Skin of body (tissue), 2 donors: ENCODE results near the gene ADCYAP1. TPM values are rescaled to one million over a fixed set of nuclear protein-coding genes. Genes with fewer than 3 reads are reported as not detected.
"Not testable (repeated sequence)": the region's sequence is repeated elsewhere in the genome, so short reads cannot be mapped to it uniquely, and the experiment has no call there.

Experiments
- DNase-seq: peaks from one replicate; lab custom pipeline; 2025; lab: John Stamatoyannopoulos, UW
- total RNA-seq: library from RNA; depleted of rRNA; stranded (reverse); fragments of >200 nt; gene quantifications from one replicate; pipeline ENCODE4 v1.2.3, GENCODE V29; 2014

ADCYAP1 gene
- total RNA-seq, result 3.4 TPM

DNA sequence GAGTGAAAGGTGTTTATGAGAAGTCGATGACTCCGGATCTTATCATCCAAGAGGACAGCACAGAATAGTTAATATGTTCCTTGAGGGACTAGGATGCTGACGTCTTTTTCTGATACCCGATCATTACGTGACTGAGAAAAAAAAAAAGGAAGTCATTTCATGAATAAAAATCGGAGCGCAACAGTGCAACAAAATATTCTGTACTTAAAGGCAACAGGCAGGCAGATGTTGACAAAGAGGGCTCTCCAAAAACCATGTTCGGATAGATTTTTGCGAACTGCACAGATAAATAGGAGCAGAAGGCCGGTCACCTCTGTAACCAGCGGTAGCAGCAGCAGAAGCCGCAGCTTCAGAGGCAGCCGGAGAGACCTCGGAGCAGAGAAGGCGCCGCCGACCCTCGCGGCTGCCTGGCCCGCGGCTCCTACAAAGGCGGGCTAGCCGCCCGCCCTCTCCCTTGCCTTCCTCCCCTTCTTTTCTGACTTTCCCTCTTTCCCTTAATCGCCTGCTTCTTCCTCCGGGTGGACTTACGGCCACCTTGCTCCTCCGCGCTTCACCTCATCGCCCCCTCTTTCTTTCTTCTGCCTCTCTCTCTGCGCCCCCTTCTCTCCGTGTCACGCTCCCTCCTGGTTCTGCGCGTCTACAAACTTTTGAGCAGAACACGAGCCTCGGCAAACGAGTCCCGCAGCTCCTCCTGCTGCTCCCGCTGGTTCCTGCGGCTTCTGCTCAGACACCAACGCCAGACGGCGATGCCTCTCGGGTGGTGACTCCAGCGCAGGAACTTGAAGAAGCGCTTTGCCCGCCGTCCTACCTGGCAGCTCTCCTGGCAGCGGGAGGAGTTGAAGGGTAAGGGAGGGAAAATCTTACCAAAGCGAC, at the start of gene ADCYAP1:
Gene ADCYAP1, plus strand, starts transcription at position 654 of the 873 bp plus-strand sequence. CDS start 516 bp downstream, outside the sequence.
- no peak for DNase-seq

DNA sequence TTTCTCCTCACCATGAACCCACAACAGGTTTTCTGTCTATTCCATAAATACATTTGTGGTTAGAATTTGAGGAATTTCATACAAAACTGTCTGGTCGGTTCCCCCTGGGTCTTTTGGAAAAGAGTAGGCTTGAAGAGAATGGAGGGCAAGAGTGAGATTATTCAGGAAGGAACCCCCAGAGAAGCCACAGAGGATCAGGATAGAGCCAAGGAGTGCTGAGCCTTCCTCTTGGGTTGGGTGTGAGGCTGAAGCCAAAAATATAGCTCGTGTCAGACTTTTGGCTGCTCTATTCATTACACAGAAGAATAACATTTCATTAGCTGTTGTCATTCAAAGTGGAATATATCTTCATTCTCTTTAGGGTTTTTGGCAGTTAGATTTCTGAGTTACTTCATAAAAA, 46.7 kb upstream of the ADCYAP1 start:
- peak; percentile 41 for DNase-seq

DNA sequence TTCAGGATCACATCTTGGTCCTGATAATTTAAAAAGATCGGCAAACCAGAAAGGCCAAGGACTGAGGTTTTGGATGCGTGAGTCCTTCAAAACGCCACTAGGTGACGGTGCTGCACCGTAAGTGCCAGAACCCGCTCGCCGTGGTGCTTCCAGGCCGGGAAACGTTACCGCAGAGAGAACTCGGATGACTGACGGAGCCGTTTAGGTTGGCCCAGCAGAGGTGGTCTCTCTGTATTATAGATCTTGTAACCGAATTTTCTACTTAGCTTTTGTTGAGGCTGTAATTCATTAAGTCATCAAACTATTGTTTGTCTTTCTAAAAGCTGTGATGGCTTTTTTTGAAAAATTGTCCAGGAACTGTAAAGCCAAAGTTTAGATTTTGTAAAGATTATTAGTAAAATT, 39.8 kb upstream of the ADCYAP1 start:
- DNase-seq, result peak; percentile 43

DNA sequence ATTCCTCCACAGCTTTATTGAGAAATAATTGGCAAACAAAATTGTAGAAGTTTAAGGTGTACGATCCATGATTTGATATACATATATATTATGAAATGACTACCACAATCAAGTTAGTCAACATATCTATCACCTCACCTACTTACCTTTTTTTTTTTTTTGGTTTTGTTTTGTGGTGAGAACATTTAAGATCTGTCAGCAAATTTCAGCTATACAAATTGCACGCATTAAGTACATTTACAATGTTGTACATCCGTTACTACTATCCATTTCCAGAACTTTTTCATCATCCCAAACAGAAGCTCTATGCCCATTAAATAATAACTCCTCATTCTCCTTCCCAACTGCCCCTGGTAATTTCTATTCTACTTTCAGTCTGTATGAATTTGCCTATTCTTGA, 37.4 kb upstream of the ADCYAP1 start:
- DNase-seq, result no peak

DNA sequence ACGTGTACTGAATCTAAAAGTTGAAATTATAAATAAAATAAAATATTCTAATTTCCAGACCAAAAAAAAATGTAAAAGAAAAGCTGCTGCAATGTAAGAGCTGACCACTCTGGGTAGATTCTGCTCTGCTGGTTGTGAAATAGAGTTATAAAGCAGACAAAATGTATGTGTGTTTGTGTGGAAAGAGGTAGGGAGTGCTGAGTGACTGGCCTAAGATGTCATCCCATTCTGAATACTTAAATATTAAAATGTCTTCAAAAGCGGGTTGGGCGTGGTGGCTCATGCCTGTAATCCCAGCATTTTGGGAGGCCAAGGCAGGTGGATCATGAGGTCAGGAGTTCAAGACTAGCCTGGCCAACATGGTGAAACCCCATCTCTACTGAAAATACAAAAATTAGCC, 31.2 kb upstream of the ADCYAP1 start:
- not testable (repeated sequence) for DNase-seq

DNA sequence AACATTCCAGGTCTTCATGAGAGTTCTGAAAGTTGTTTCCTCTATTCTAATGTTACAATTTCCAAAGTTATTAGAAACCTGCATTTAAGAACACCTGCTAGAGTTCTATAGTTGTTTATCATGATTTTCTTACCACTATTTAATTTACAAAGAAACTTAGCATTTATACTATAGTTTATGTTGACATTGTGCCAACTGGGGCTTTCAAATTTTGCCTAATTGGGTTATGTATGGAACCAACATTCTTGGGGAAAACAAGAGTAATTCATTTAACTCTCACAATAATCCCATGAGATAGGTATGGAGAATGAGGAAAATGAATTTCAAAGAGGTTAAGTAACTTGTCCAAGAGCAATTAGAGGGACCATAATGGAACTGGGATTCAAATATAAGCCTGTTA, 28.8 kb upstream of the ADCYAP1 start:
- DNase-seq, result no peak

DNA sequence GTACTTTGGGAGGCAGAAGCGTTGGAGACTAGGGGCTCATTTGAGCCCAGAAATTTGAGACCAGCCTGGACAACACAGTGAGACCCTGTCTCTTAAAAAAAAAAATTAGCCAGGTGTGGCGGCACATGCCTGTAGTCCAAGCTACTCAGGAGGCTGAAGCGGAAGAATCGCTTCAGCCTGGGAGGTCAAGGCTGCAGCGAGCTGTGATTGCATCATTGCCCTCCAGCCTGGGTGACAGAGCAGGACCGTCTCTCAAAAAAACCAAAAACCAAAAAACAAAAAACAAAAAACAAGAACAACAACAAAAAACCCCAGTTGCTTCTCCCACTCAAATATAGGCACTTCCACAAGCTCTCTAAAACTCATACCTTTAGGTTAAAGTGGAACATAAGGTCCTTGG, 27.4 kb upstream of the ADCYAP1 start:
- DNase-seq, result no peak

DNA sequence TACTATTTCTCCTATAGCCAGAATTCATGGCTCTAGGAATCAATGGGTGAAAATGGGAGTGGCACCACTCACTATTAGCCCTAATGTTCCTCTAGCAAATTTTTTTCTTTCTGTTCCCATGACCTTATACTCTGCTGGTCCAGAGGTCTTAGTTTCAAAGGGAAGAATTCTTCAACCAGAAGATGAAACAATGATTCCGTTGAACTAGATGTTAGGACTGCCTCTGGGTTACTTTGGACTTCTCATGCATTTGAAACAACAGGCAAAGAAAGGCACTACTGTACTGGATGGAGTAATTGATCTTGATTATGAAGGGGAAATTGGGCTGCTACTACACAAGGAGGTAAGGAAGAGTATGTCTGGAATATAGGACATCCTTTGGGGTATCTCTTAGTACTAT, 18.6 kb upstream of the ADCYAP1 start:
- no peak for DNase-seq

DNA sequence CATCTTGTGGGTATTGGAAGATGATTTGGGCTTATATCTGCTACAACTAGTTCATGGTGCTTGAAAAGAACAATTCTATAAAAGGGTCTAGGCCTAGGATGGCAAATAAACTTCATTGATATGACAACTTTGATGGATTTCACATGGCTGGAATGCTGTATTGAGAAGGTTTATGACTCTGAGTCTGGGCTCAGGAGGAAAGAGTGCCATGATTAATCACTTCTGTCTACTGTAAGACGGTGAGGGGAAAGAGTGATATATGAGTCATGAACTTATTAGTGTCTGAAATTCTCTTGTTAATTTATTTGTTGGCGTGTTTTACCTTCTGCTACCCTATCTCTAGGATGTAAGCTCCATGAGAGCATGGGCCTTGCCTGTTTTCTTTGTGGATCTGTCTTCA, 17.0 kb upstream of the ADCYAP1 start:
- no peak for DNase-seq

DNA sequence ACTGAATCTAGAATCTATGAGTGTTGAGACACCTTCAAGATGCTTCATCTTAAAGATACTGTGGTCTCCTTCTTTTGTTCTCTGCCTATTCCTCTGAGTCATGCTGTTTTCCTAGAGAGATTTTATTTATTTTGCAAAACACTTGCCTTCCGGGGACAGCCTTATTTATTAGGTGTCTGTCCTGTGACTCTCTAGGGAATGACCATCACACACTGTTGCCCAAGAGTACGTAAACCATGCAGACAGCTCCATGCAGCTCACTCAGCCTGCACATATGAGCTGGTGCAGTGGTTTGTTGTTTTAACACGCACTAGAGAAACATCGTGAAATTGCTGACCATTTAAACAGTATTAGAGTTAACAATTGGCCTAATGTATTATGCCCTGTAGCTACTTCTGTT, 12.4 kb upstream of the ADCYAP1 start:
- DNase-seq, result no peak

DNA sequence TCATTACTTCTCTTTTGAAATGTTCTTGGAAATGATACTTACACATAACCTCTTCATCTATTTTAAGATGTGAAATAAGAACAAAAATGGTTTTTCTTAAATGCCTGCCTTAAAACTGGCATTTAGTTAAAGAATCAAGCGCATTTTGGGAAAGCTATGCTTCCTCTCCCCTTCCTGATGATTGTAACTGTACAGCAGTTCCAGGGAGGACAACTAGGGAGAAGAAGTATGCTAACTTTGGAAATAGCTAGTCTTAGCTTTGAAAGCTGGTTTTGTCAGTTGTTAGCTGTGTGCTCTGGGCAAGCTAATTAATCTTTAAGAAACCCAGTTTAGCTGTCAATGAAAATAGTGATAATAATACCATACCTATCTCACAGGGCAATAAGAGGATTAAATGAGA, 8.4 kb upstream of the ADCYAP1 start:
- DNase-seq, result no peak

DNA sequence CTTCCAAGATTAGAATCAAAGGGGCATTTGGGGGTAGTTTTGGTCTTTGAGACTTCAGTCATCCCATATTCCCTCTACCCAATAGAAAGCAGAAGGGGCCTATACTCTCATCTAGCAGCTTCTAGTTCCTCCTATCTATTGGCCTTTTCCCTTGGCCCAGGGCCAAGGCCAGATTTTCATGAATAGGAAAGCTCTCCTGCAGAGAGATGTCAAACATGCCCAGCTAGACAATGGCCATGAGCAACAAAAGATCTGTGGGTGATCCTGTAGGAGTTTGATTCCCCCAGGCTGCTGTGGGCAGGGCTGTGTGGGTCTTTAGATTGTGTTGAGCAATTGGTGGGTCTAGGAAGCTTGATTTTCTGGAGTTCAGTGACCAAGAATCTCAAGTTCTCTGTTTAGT, 2.9 kb upstream of the ADCYAP1 start:
- DNase-seq, result no peak

DNA sequence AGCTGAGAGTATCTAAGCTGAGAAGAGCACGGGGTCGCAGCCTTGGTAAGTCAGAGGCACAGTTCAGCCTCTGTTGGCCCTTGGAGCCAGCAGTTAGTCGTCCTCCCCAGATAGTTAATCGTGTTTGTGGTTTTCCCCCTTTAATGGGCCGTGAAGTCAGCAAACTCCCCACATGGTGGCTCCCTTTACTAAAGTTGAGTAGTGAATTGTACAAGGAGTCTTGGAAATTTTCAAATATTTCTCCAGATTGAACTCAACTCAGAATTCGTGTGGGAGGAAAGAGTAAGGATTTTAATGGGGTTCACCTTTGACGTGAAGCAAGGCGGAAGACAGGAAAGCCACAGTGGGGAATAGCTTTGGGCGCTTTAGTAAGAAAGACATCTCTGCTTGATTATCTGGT, 2.4 kb upstream of the ADCYAP1 start:
- no peak for DNase-seq

DNA sequence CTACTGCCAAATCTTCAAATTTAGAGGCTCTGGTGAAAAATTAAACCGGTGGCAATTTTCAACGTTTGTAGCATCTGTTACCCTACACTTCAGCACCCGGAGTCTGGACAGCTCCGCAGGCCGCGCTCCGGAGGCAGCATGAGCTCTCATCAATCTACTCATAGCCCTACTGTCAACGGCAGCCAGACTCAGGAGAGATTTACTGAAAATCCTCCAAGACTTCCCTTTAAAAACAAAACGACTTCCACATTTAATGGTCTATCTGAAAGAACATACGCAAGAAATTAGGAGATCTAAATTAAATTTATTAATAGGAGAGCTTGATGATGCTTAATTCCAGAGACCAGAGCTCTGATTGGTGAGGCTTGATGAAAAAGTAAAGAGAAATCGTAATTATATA, 970 bp upstream of the ADCYAP1 start:
- DNase-seq, result no peak

DNA sequence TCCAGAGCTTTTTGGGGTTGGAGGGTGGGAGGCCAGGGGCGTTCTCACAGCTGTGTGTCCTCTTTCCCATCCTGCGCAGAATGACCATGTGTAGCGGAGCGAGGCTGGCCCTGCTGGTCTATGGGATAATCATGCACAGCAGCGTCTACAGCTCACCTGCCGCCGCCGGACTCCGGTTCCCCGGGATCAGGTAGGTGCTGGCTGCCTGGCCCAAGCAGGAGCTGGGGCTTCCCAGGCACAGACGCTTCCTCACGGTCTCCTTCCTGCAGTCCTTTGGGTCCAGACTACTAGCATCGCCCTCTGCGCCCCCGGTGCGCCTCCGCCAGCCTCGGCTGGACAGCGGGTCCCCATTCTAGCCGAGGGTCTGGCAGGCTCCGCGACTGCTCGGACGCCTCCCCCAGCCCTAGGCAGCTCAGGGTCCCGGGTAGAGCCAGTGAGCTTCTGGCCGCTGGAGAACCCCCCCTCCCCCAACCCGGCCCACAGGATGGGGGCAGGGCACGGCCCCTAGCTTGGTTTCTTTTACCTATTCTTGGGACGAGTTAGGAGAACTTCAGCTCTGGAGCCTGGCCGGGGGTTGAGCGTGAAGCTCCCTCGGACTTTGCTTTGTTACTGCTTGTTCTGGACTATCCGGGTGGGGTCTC, 756 bp downstream of the ADCYAP1 start:
- no peak for DNase-seq

DNA sequence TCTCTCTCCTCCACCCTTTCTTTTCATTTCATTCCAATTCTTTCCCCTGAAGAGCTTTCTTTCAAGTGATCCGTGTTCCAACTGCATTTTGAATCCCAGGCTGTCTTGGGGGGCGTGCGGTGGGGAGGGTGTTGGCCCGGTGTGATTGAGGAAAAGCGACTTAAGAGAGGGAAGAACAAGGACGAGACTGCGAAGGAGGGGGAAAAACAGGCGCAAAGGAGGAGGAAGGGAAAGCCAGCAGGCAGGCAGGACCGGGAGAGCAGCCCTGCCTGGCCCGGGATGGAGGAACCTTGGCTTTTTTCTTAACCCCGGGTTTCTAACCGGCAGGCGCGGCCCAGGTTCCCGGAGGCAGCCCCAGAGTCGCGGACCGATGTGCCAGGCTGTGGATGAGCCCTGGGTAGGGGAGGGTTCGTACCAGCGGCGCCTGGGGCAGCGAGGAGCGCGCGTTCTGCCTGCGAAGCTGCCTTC, 1.3 kb downstream of the ADCYAP1 start:
- no peak for DNase-seq

DNA sequence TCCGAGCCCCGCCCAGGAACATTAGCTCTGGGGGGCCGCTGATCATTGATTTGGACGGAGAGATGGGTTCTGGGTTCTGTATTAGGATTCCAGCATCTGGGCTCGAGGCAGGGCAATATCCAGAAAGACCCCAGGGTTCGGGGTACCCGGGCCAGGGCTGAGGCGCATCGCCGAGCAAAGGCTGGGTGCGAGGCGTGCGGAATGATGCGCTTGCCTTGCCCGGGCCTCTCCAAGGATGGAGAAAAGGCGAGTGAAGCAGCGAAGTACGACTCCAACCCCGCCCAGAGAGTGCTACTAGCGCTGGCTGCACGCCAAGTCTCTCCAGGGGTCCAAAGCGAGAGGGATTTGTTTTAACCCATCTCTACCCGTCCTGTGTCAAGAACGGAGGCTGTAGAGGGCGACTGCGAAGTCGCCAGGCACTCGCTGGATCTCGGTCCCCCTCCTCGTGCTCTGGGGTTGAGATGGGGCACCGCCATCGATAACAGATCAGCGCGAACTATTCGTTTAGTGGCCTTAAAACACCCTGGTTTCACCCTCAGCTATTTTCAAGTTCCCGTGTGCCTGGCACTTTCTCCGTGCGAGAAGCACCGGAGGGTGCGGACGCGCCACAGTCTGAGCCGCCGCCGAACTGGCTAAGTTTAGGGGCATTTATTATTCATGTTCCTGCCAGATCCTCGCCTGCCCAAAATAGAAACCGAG, 1.9 kb downstream of the ADCYAP1 start:
- no peak for DNase-seq

DNA sequence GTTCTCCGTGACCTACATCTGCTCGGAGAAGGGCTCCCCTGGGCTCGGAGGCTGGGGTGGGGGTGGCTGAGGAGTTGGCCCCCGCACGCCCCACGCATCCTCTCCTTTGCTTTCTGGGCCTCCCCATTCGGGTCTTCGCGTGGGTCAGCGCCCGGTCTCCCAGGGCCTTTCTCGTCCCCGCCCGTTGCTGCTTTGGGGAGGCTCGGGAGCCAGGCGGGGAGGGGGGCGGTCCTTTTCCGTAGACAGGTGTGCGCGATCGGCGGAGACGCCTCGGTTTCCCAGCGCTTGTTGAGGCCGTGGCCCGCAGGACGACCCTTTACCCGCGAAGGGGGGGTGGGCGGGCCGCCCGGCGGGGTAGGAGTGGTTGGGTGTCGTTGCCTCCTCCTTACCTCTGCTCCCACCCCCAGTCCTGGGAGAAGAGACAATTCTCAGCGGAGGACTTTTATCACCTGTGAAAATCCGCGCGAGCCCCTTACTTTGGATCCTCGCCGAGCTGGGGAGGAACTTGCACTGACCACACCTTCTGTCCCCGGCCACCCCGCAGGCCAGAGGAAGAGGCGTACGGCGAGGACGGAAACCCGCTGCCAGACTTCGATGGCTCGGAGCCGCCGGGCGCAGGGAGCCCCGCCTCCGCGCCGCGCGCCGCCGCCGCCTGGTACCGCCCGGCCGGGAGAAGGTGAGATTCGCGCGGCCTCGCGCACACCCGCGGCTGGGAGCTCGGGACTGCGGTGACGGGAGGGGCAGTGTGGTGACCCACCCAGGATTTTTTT, 2.6 kb downstream of the ADCYAP1 start:
- no peak for DNase-seq

DNA sequence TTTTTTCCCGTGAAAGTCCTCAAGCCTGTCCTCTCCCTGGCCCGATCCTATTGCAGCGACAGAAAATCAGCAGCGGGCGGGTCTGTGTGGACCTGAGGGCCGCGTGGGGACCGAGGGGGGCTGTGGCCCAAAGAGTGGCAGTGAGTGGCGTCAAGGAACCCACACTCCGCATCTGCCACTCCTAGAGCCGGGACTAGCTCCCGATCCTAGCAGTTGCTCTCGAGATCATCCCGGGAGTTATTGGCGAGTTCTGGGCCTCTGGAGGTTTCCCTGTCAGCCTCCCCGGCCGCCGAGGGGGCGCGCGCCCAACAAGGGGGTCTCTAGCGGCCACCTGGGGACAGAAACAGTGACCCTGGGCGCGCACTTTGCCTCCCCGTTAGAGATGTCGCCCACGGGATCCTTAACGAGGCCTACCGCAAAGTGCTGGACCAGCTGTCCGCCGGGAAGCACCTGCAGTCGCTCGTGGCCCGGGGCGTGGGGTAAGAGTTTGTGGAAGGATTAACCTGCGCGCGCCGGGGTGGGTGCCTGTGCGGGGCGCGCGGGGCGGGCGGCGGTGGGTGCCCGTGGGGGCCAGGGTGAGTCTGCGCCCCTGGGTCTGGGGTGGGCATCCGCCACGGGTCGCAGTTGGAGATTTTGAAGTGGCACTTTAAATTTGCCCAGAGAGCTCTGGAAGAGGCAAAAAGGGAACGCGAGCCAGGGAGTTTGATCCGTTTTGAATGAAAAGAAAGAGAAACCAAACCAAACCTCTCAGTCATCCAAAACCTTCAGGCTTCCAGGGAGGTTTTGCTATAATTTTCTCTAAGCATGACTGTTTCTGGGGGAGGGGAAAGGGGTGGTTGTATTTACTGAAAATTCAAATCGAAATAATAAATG, 3.5 kb downstream of the ADCYAP1 start:
- DNase-seq, result no peak
